NK-92 treated with Interleukin-12 subunit alpha and Interleukin-12 subunit beta, amount 100 ng/mL, for 24 hours (cell line): ENCODE measurements around the gene DND1.
"Not testable (repeated sequence)": the region's sequence is repeated elsewhere in the genome, so short reads cannot be mapped to it uniquely, and the experiment has no call there.

ENCODE experiments used
- DNase-seq: peaks from one replicate; lab custom pipeline; 2025; lab: John Stamatoyannopoulos, UW

Gene DND1

GRCh38 chr5:140673187-140673976 is at the start of gene DND1:
Gene DND1, minus strand, starts transcription at chr5:140673576. Its CDS starts 34 bp downstream, at chr5:140673542.
- no peak for DNase-seq

GRCh38 chr5:140721395-140721794 is 48.0 kb upstream of the DND1 start:
- not testable (repeated sequence) for DNase-seq

GRCh38 chr5:140720738-140721137 is 47.4 kb upstream of the DND1 start:
- DNase-seq = not testable (repeated sequence)

- DNase-seq = no peak
Measured at GRCh38 chr5:140718266-140718592, 44.9 kb upstream of the DND1 start.

GRCh38 chr5:140716238-140716637 is 42.9 kb upstream of the DND1 start:
- not testable (repeated sequence) for DNase-seq

- DNase-seq = no peak
Measured at GRCh38 chr5:140713562-140714094, 40.3 kb upstream of the DND1 start.

GRCh38 chr5:140711794-140712193 is 38.4 kb upstream of the DND1 start:
- DNase-seq = no peak

- peak; percentile 68 for DNase-seq
Measured at GRCh38 chr5:140710899-140711552, 37.6 kb upstream of the DND1 start.

GRCh38 chr5:140708787-140709186 is 35.4 kb upstream of the DND1 start:
- DNase-seq = not testable (repeated sequence)

- no peak for DNase-seq
Measured at GRCh38 chr5:140707812-140708211, 34.4 kb upstream of the DND1 start.

GRCh38 chr5:140700177-140701144 is 27.1 kb upstream of the DND1 start, which contains the start of gene ZMAT2:
Gene ZMAT2, plus strand, starts transcription at chr5:140700447. Its CDS starts 14 bp downstream, at chr5:140700461.
- peak; percentile 85 for DNase-seq

GRCh38 chr5:140696891-140697492 is 23.6 kb upstream of the DND1 start:
- no peak for DNase-seq

- no peak for DNase-seq
Measured at GRCh38 chr5:140694276-140694675, 20.9 kb upstream of the DND1 start.

- peak; percentile 81 for DNase-seq
Measured at GRCh38 chr5:140690941-140691924, 17.9 kb upstream of the DND1 start, which contains the start of the genes HARS1 and HARS2. Gene HARS1, minus strand, starts transcription at chr5:140691370. Its CDS starts 66 bp downstream, at chr5:140691304. Gene HARS2, plus strand, starts transcription at chr5:140691455. Its CDS starts 194 bp downstream, at chr5:140691649.

- no peak for DNase-seq
Measured at GRCh38 chr5:140690376-140690932, 17.1 kb upstream of the DND1 start.

GRCh38 chr5:140678993-140679392 is 5.6 kb upstream of the DND1 start:
- no peak for DNase-seq

- no peak for DNase-seq
Measured at GRCh38 chr5:140677947-140678346, 4.6 kb upstream of the DND1 start.

- no peak for DNase-seq
Measured at GRCh38 chr5:140674629-140675028, 1.3 kb upstream of the DND1 start.

GRCh38 chr5:140674211-140674610 is 835 bp upstream of the DND1 start:
- DNase-seq = no peak
